ENCODE data around the gene THEMIS. TPM values are rescaled to one million over a fixed set of nuclear protein-coding genes. Genes with fewer than 3 reads are reported as not detected.

THEMIS gene
- polyA plus RNA-seq, 1 donor from 2014 or later = not detected

DNA sequence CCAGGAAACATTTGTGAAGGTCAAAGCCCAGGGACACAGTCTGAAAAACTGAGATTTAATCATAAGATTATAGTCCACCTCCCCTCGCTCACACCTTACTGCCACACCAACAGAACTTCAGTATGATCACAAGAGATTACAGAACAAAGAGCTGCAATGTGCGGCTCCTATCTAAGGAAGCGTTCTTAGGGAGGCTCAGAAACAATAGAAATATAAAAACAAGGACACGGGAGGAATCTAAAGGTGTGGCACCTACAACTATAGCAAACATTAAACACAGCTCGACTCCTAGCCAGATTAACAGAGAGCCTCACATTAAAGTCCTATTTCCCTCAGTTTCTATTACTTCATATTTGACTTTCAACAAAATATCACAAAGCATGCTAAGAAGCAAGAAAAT, 40.4 kb upstream of the THEMIS start:
- H3K4me2 ChIP-seq (ENCODE audit: low read length) = no peak overlapping the region
- no peaks in the 10 kb centered on the region for H4K20me1 ChIP-seq (ENCODE audit: insufficient read depth)
- no peaks in the 10 kb centered on the region for H3F3A ChIP-seq (ENCODE audit: insufficient read depth, low read length, poor library complexity, severe bottlenecking)
- no peak overlapping the region for H2AFZ ChIP-seq (ENCODE audit: low read depth, low read length)
- no peaks in the 10 kb centered on the region for H3K79me2 ChIP-seq (replicated peaks; ENCODE audit: insufficient read depth, low read length)
- no peak overlapping the region for H3K4me3 ChIP-seq (ENCODE audit: low read length)
- H3K9me3 ChIP-seq (ENCODE audit: low read length) = no peaks in the 10 kb centered on the region
- H3K9ac ChIP-seq (ENCODE audit: low read length) = no peak overlapping the region
- no peaks in the 10 kb centered on the region for H3K36me3 ChIP-seq (ENCODE audit: insufficient read depth, low read length)
- no peak overlapping the region for H3K27ac ChIP-seq (ENCODE audit: low read length)
- no peak for TF ChIP-seq MXI1 (conservative IDR thresholded peaks at IDR 0.05; ENCODE audit: poor library complexity, severe bottlenecking)
- TF ChIP-seq, protein P1, sequence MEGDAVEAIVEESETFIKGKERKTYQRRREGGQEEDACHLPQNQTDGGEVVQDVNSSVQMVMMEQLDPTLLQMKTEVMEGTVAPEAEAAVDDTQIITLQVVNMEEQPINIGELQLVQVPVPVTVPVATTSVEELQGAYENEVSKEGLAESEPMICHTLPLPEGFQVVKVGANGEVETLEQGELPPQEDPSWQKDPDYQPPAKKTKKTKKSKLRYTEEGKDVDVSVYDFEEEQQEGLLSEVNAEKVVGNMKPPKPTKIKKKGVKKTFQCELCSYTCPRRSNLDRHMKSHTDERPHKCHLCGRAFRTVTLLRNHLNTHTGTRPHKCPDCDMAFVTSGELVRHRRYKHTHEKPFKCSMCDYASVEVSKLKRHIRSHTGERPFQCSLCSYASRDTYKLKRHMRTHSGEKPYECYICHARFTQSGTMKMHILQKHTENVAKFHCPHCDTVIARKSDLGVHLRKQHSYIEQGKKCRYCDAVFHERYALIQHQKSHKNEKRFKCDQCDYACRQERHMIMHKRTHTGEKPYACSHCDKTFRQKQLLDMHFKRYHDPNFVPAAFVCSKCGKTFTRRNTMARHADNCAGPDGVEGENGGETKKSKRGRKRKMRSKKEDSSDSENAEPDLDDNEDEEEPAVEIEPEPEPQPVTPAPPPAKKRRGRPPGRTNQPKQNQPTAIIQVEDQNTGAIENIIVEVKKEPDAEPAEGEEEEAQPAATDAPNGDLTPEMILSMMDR (IDR thresholded peaks at IDR 0.05; ENCODE audit: poor library complexity, severe bottlenecking) = no peak
- TF ChIP-seq TAF1 (IDR thresholded peaks at IDR 0.05; ENCODE audit: low read depth) = no peak
- no peak for TF ChIP-seq EP300 (conservative IDR thresholded peaks at IDR 0.05; ENCODE audit: poor library complexity, severe bottlenecking)
- no peak for TF ChIP-seq EZH2 (IDR thresholded peaks at IDR 0.05; ENCODE audit: borderline replicate concordance, insufficient read depth, low read length, poor library complexity, severe bottlenecking)
- TF ChIP-seq RAD21 (conservative IDR thresholded peaks at IDR 0.05) = no peak
- TF ChIP-seq, protein P2, sequence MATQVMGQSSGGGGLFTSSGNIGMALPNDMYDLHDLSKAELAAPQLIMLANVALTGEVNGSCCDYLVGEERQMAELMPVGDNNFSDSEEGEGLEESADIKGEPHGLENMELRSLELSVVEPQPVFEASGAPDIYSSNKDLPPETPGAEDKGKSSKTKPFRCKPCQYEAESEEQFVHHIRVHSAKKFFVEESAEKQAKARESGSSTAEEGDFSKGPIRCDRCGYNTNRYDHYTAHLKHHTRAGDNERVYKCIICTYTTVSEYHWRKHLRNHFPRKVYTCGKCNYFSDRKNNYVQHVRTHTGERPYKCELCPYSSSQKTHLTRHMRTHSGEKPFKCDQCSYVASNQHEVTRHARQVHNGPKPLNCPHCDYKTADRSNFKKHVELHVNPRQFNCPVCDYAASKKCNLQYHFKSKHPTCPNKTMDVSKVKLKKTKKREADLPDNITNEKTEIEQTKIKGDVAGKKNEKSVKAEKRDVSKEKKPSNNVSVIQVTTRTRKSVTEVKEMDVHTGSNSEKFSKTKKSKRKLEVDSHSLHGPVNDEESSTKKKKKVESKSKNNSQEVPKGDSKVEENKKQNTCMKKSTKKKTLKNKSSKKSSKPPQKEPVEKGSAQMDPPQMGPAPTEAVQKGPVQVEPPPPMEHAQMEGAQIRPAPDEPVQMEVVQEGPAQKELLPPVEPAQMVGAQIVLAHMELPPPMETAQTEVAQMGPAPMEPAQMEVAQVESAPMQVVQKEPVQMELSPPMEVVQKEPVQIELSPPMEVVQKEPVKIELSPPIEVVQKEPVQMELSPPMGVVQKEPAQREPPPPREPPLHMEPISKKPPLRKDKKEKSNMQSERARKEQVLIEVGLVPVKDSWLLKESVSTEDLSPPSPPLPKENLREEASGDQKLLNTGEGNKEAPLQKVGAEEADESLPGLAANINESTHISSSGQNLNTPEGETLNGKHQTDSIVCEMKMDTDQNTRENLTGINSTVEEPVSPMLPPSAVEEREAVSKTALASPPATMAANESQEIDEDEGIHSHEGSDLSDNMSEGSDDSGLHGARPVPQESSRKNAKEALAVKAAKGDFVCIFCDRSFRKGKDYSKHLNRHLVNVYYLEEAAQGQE (IDR thresholded peaks at IDR 0.05; ENCODE audit: borderline replicate concordance) = no peak
- TF ChIP-seq POLR2AphosphoS5 (IDR thresholded peaks at IDR 0.05) = no peak
- TF ChIP-seq SMC3 (conservative IDR thresholded peaks at IDR 0.05; ENCODE audit: poor library complexity) = no peak
- no peaks in the 10 kb centered on the region for H3K27me3 ChIP-seq (ENCODE audit: insufficient read depth, low read depth, low read length)
- H3K9me2 ChIP-seq (ENCODE audit: insufficient read depth, low read length) = no peaks in the 10 kb centered on the region

DNA sequence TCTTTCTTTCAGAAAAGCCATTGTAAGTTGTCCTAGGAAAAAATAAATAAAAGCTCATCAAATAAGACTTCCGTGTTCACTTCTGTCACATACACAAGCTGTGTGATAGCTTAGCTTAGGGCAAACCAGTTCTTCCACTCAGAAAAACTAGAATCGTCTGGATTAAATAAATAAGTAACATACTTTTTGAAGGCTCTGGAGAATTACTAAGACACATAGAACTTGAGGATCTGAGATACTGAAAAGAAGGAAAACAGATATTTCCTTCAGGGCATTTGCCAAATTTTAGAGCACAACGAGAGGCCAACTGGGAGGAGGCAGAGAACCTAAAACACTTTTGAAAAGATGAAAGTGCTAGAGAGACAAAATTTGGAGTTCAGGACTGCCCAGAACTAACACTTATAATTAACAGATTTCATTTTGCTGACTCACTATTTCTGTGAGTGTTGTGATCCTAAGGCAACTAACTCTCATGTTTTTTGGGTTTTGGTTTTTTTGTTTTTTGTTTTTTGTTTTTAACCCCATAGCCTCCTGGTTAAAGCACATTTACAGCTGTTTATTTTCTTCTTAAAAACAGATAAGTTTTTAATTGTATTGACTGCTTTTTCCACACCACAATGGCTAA, 38.7 kb upstream of the THEMIS start:
- no peak overlapping the region for H3K9ac ChIP-seq (ENCODE audit: low read length)
- H3K9me3 ChIP-seq (ENCODE audit: low read length) = no peaks in the 10 kb centered on the region
- no peaks in the 10 kb centered on the region for H3F3A ChIP-seq (ENCODE audit: insufficient read depth, low read length, poor library complexity, severe bottlenecking)
- TF ChIP-seq EP300 (conservative IDR thresholded peaks at IDR 0.05; ENCODE audit: poor library complexity, severe bottlenecking) (no peak), TAF1 (IDR thresholded peaks at IDR 0.05; ENCODE audit: low read depth) (no peak), POLR2AphosphoS5 (IDR thresholded peaks at IDR 0.05) (no peak), RAD21 (conservative IDR thresholded peaks at IDR 0.05) (no peak), SMC3 (conservative IDR thresholded peaks at IDR 0.05; ENCODE audit: poor library complexity) (no peak), EZH2 (IDR thresholded peaks at IDR 0.05; ENCODE audit: borderline replicate concordance, insufficient read depth, low read length, poor library complexity, severe bottlenecking) (no peak), MXI1 (conservative IDR thresholded peaks at IDR 0.05; ENCODE audit: poor library complexity, severe bottlenecking) (no peak)
- TF ChIP-seq, protein P1 (IDR thresholded peaks at IDR 0.05; ENCODE audit: poor library complexity, severe bottlenecking) = no peak
- TF ChIP-seq, protein P2 (IDR thresholded peaks at IDR 0.05; ENCODE audit: borderline replicate concordance) = no peak
- H3K4me3 ChIP-seq (ENCODE audit: low read length) = no peak overlapping the region
- no peak overlapping the region for H3K27ac ChIP-seq (ENCODE audit: low read length)
- H3K79me2 ChIP-seq (replicated peaks; ENCODE audit: insufficient read depth, low read length) = no peaks in the 10 kb centered on the region
- no peaks in the 10 kb centered on the region for H3K9me2 ChIP-seq (ENCODE audit: insufficient read depth, low read length)
- H3K27me3 ChIP-seq (ENCODE audit: insufficient read depth, low read depth, low read length) = no peaks in the 10 kb centered on the region
- H3K36me3 ChIP-seq (ENCODE audit: insufficient read depth, low read length) = no peaks in the 10 kb centered on the region
- H3K4me2 ChIP-seq (ENCODE audit: low read length) = no peak overlapping the region
- no peaks in the 10 kb centered on the region for H4K20me1 ChIP-seq (ENCODE audit: insufficient read depth)
- no peak overlapping the region for H2AFZ ChIP-seq (ENCODE audit: low read depth, low read length)

All from neural cell (in vitro differentiated cells).